RCC 7860 (cell line): ENCODE data around the gene FHIP2A.
A peak's percentile ranks its signal among the peaks of the same experiment; 100 is the strongest.
"Not testable (repeated sequence)": the region's sequence is repeated elsewhere in the genome, so short reads cannot be mapped to it uniquely, and the experiment has no call there.

Experiments
- DNase-seq: peaks from one replicate; pipeline ENCODE4 v3.0.0-alpha.2; 2015; ENCODE audit warnings: low spot score
- FAIRE-seq: peaks from 2 replicates; lab custom pipeline; 2012; peaks lifted over from hg19 to GRCh38; lab: Jason Lieb, UNC

The FHIP2A gene

GRCh38 chr10:114821293-114821914 is at the start of gene FHIP2A:
Gene FHIP2A (plus strand): TSS chr10:114821780. CDS start chr10:114822079, 299 bp downstream.
- no peak for FAIRE-seq

GRCh38 chr10:114772496-114773196 is 48.9 kb upstream of the FHIP2A start:
- DNase-seq (no peak), FAIRE-seq (peak; percentile 43)

More at GRCh38 chr10:114821293-114821914, at the start of gene FHIP2A:
- peak; percentile 50 for DNase-seq

GRCh38 chr10:114773197-114773532 is 48.4 kb upstream of the FHIP2A start:
- no peak for DNase-seq
- no peak for FAIRE-seq

DNA sequence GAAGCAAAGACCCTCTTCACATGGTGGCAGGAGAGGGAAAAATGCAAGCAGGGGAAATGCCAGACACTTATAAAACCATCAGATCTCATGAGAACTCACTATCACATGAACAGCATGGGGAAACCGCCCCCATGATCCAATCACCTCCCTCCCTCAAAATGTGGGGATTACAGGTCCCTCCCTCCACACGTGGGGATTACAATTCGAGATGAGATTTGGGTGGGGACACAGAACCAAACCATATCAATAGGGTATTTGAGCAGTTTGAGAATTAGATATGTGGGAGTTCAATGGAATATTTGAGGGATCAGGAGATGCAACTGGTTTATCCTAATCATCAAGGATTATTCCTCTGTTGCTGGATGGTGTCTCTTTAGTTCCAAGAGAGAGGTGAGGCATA is 46.5 kb upstream of the FHIP2A start:
- DNase-seq, FAIRE-seq: not testable (repeated sequence)

DNA sequence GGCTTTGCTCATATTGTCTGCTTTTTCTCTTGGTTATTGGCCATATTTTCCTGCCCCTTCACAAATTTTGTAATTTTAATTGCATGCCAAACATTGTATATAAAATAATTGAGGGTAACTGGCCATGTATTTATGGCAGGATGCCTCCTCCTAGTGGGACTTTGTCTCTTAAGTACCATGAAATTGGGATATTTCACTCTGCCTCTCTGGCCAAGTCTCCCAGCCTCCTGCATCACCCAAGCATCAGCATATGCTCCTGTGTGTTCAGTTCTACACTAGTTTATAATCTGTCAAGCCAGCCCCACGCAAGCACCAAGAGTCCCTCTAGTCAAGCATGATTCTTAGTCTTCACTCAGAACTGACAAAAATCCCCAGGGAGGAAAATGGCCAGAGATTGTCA is 44.2 kb upstream of the FHIP2A start:
- DNase-seq, result no peak

DNA sequence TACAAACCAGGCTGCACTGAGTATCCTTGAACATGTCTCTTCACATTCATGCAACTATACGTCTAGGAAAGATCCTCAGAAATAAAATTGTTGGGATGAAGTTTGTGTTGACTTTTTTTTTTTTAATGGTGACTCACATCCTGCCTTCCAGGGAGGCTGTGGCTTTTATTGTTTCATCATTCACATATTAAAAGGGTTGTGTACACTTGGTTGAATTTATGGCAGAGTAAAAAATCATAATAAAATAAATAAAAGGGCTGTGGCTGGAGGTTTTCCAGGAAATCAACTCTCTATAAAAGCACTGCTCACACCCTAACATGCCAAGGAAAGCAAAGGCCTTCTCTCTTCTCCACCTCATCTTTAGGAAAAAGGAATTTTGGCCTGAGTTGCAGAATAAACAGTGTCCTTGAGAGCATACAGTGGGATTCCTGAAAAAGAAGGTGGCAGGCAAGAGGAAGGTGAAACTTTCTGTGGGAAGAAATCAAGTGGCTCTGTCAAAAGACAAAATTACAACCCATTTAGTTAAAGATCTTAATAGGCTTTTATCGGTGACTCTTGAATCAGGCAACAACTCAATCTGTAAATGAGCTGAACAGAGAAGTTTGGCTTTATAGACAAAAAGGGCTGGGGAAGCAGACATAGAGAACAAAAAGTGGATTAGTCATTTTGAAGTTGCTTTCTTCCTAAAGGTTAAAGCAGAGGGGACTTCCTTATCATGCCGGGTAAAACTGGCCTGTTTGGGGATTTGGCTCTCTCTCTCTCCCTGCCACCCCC is 41.6 kb upstream of the FHIP2A start:
- peak; percentile 96 for FAIRE-seq

More for the DNA sequence above, 44.2 kb upstream of the FHIP2A start:
- no peak for FAIRE-seq

GRCh38 chr10:114780577-114781184 is 40.9 kb upstream of the FHIP2A start:
- FAIRE-seq (no peak), DNase-seq (no peak)

More for the DNA sequence above, 41.6 kb upstream of the FHIP2A start:
- DNase-seq, result peak; percentile 65

DNA sequence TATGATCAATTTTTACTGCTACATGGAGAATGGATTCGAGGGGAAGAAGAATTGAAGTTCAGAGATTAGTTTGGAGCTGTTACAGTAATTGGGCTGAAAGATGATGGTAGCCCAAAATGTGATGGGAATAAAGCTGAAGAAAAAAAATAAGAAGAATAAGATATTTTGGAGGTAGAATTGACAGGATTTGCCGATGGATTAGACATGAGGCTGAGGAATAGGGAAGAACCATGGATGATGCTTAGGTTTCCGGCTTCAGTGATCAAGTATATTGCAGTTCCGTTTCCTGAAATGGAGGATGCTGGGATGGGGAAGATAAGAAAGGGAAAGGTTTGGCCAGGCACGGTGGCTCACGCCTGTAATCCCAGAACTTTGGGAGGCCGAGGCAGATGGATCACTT is 38.9 kb upstream of the FHIP2A start:
- DNase-seq (no peak), FAIRE-seq (no peak)

DNA sequence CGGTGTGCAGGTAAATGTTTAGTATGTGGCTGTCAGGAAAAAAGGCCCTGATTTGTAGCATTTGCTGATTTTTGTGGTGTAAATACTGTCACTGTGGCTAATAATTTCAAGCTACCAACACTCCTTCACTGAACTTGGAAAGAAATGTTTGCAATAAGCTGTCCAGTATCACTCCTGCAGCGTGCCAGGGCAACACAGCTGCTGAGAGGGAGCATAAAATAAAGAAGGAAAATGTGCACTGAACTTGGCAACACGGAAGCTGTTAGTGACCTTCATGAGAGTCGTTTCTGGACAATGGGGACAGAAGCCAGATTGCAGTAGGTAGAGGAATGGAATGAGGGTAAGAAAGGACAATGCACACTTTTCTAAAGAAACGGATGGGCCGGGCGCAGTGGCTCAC is 37.9 kb upstream of the FHIP2A start:
- DNase-seq (no peak), FAIRE-seq (no peak)

DNA sequence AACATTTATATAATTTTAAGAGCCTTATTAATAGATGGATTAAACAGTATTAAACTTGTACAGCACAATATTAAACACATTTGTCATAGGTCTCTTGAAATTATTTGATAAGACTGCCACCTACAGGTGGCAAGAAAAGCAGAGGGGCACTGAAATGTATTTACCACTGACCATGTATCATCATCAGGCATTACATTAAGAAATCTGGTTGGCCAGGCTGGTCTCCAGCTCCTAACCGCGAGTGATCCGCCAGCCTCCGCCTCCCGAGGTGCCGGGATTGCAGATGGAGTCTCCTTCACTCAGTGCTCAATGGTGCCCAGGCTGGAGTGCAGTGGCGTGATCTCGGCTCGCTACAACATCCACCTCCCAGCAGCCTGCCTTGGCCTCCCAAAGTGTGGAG is 35.1 kb upstream of the FHIP2A start:
- FAIRE-seq (peak; percentile 90), DNase-seq (peak; percentile 70)

- not testable (repeated sequence) for FAIRE-seq
These were observed 34.4 kb upstream of the FHIP2A start for GRCh38 chr10:114787131-114787530.

GRCh38 chr10:114791768-114792167 is 29.8 kb upstream of the FHIP2A start:
- no peak for FAIRE-seq
- DNase-seq, result no peak

More at GRCh38 chr10:114787131-114787530, 34.4 kb upstream of the FHIP2A start:
- DNase-seq, result not testable (repeated sequence)

GRCh38 chr10:114795039-114795438 is 26.5 kb upstream of the FHIP2A start:
- DNase-seq, result no peak
- FAIRE-seq, result no peak

- FAIRE-seq (no peak), DNase-seq (no peak)
These were observed 21.2 kb upstream of the FHIP2A start for GRCh38 chr10:114800361-114800760.

DNA sequence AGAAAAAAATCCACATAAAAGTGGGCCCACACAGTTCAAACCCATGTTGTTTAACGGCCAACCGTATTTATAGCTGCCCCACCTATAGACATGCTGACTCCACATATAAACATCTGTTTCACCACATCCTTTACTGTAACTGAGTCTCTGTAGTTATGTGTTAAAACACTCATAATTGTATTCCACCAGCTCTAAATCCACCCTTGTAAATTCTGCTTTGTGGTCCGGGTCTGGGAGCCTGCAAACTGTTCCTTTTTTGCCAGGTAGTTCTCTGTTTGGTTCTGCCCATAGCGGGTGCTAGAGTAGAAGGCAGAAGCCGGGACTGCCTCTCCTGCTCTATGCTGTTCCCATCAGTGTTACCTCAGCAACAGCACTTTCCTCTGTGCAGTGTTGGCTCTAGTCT is 20.2 kb upstream of the FHIP2A start:
- FAIRE-seq, result no peak
- DNase-seq, result no peak

DNA sequence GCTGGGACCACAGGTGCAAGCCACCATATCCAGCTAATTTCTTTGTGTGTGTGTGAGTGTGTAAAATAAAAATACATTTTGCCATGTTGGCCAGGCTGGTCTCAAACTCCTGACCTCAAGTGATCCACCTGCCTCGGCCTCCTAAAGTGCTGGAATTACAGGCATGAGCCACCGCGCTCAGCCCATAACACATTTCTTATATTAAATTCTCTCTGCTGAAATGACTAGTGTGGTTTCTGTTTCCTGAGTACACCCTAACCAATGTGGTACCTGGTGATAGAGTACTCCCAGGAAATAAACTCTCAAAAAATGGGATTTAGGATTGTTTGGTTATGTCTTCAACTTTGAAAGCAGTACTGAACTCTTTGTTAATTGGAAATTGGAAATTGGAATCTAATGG is 19.4 kb upstream of the FHIP2A start:
- FAIRE-seq, result no peak

GRCh38 chr10:114806562-114807391 is 14.8 kb upstream of the FHIP2A start:
- FAIRE-seq, result no peak

More for the DNA sequence above, 19.4 kb upstream of the FHIP2A start:
- no peak for DNase-seq

DNA sequence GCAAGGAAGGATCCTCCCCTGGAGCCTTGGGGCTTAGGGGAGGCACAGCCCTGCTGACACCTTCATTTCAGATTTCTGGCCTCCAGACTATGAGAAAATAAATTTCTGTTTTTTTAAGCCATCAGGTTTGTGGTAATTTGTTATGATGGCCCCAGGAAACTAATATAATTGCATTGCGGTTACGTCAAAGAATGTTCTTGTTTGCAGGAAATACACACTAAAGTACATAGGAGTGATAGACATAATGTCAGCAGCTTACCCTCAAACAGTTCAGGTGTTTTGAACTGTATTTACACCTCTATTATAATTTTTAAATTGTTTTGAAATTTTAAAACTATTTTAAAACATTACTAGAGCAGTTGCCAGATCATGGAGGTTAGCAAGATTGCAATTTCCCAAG is 12.6 kb upstream of the FHIP2A start:
- FAIRE-seq, result no peak
- no peak for DNase-seq

More at GRCh38 chr10:114806562-114807391, 14.8 kb upstream of the FHIP2A start:
- DNase-seq, result no peak

- DNase-seq (no peak), FAIRE-seq (no peak)
These were observed 10.7 kb upstream of the FHIP2A start for GRCh38 chr10:114810926-114811325.

DNA sequence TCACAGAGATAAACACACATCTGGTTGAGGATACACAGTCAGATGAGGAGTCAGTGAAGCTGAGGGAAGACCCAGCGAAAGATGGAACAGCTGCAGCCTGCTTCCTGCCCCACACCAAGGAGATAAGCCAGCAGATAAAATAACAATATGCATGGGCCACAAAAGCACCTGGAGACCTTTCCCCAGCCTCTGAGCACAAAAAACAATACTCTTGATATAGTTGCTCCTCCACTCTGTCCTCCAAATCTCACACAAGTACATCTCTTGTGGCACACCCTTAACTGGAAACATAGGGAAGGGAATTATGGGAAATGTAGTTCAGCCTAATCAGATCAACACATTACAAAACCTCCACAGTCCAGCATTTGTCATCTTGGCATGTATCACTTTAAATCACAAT is 9.7 kb upstream of the FHIP2A start:
- FAIRE-seq (no peak), DNase-seq (no peak)
